HG02642 (cell line): ENCODE data around the gene SRD5A1.

Source experiments
- ATAC-seq: cut with Tn5 transposase; IDR thresholded peaks from one replicate; pipeline ENCODE4 v1.9.1; 2021; ENCODE audit warnings: mild to moderate bottlenecking; ENCODE audit not compliant: unreplicated experiment, poor library complexity

Gene SRD5A1

DNA sequence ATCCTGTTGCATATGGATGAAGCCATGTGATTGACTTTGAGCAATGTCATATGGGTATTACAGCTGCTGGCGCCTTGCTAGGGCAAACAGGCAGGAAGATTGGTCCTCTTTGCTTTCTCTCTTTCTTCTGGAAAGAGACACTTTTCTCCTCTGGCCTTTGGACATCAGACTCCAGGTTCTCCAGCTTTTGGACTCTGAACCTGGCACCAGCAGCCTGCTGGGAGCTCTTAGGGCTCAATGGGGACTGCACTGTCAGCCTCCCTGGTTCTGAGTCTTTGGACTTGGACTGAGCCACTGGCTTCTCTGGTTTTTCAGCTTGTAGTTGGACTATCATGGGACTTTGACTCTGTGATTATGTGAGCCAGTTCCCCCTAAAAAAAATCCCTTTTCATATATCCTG is 45.1 kb downstream of the SRD5A1 start:
- no peak for ATAC-seq

DNA sequence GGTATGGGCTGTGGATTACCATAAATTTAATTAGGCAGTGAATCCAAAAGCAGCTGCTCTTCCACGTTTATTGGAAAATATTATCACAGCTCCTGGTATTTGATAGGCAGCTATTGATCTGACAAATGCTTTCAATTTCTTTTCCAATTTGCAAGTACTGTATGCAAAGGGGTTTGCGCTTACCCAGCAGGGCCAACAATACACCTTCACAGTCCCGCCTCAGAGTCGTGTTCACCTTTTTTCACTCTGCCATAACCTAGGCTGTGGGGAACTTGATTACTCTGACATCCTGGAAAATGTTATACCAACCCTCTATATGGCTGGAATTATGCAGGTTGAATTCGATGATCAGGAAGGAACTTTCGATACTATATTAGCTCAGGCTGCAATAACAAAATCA is 47.7 kb downstream of the SRD5A1 start:
- ATAC-seq: no peak

- no peak for ATAC-seq
Measured at GRCh38 chr5:6681682-6682081, 48.4 kb downstream of the SRD5A1 start.

GRCh38 chr5:6682239-6682638 is 49.0 kb downstream of the SRD5A1 start:
- no peak for ATAC-seq

GRCh38 chr5:6683241-6683640 is 50.0 kb downstream of the SRD5A1 start:
- ATAC-seq: no peak

GRCh38 chr5:6684075-6684474 is 50.8 kb downstream of the SRD5A1 start:
- ATAC-seq: no peak

GRCh38 chr5:6686501-6686900 is 53.3 kb downstream of the SRD5A1 start:
- ATAC-seq: no peak

- no peak for ATAC-seq
Measured at GRCh38 chr5:6686915-6687409, 53.7 kb downstream of the SRD5A1 start.

DNA sequence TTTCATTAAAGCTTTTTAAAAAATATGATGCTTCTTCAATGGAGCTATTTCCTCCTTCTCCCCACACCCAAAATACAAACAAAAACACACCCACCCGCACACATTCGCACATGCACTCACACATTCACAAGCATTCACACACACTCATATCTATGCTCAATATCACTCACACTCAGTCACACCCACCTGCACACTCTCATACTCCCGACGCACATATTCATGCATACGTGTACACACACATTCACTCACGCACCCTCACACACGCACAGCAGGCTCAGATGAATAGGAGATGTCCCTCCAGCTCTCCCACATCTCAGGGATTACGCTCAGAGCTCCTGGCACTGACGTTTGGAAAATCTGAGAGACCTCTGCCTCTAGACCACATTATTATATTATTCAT is 54.3 kb downstream of the SRD5A1 start:
- no peak for ATAC-seq

DNA sequence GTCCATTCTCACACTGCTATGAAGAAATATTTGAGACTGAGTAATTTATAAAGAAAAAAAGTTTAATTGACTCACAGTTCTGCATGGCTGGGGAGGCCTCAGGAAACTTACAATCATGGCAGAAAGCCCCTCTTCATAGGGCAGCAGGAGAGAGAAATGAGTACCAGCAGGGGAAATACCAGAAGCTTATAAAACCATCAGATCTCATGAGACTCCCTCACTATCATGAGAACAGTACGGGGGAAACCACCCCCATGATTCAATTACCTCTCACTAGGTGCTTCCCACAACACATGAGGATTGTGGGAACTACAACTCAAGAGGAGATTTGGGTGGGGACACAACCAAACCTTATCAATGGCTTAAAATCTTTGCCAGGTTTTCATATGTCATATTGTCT is 59.7 kb downstream of the SRD5A1 start:
- no peak for ATAC-seq

GRCh38 chr5:6698696-6699095 is 65.5 kb downstream of the SRD5A1 start:
- ATAC-seq: no peak

- ATAC-seq: no peak
Measured at GRCh38 chr5:6699357-6699756, 66.1 kb downstream of the SRD5A1 start.

DNA sequence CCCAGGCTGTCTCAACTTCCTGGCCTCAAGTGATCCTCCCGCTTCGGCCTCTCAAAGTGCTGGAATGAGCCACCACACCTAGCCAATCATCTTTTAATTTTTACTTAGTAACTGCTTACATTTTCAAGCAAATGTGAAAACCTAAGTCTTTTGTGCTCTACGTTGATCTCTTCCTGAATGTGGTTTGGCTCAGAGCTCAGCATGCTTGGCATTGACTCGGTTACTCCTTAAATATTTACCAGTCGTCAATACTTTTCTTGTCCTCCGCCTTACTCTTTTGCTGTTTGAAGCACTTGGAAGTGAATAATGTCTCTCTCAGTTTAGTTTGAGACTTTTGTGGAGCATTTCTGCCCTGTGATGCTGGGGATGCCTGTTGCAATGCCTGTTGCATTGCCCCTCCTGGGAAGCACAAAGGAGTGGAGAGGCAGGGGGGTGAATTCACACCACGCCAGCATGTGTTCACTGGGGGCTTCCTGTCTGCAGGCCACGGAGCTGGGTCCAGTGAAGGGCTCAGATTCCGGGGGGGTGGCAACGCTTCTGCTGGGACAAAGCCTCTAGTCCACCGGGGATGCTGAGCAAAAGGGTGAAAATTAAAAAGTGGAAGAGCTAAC is 66.9 kb downstream of the SRD5A1 start:
- no peak for ATAC-seq

DNA sequence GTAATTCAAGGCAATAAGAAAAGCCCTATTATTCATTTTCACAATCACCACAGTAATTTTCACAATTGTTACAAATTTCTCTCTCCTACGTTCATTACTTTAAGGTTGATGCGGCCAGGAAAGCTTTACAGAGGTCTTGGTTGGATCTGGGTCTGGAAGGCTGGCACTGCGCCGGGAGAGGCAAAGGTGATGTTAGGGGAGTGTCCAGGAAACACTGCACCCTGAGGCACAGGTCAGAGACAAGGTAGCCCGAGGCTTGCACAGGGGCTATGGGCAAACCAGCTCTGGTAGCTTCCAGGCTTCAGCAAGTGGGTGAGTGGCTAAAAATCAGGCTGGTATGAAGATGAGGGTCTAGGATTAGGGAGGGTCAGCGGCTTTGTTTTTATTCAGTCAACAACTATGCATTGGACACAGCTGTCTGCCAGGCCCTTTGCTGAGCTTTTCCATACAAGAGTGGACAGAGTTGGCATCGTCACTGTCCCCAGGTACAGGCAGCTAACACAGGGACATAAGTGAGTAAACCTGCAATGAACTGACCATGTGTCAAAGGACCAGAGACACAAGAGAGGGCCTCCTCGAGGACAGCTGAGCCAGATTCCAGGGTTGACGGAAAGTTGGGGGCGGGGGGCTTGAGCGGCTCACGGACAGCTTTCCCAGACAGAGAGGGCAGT is 67.6 kb downstream of the SRD5A1 start:
- ATAC-seq: no peak

DNA sequence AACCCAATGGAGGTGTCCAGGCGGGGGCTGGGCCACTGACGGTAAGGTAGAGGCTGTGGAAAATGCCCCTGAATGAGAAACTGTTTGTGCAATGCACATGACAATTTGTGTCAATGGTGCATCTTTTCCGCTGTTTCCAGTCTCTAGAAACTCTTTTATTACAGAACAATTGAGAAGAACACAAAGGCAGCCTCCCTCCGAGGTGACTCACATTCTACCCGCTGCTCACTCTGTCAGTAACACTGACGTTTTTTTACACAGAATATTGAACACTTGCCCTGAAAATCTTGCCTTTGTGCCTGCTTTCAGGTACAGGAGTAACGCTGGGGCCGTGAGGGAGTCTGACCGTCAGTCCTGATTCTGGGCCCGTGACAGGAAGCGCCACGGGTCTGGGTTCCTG is 68.3 kb downstream of the SRD5A1 start:
- no peak for ATAC-seq

GRCh38 chr5:6702633-6703032 is 69.4 kb downstream of the SRD5A1 start:
- no peak for ATAC-seq

GRCh38 chr5:6703806-6704205 is 70.6 kb downstream of the SRD5A1 start:
- no peak for ATAC-seq

DNA sequence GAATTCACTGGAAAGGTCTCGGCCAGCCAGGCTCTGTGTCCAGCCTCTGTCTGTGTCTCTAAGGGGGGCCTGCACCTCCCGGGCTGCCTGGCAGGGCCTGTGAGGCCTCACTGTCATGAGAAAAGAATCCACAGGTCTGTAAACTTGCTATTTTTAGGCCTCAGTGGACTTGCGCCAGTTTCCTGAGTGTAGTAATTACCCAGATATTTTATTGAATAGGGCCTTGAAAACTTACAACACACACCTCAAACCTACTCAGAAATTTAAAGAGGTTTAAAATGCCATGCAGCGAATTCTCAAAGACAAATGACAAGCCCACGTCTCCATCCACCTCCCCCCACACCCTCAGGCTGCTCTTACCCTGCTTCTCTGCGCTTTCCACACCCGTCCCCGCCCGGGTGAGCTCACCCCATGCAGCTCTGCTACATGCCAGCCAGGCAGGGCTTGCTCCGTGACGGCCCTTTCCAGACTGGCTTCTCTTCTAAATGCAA is 71.2 kb downstream of the SRD5A1 start:
- ATAC-seq: no peak

DNA sequence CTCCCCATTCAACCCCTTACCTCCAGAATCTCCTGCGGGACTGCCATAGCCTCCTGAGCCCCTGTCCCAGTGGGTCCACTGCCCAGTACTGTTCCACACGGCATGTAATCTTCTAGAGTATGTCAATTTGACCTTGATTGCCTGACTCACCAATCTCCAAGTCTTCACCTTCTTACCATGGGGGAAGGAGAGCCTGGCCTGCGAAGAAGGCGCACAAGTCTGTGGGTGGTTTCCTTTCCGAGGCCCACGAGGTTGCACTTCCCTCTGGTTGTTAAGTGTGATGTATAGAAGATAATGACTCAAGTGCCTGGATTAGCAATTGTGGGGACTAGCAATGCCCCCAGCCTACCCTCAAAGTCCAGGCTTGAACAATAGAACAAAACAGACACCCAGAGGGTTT is 71.8 kb downstream of the SRD5A1 start:
- ATAC-seq: peak; percentile 62

DNA sequence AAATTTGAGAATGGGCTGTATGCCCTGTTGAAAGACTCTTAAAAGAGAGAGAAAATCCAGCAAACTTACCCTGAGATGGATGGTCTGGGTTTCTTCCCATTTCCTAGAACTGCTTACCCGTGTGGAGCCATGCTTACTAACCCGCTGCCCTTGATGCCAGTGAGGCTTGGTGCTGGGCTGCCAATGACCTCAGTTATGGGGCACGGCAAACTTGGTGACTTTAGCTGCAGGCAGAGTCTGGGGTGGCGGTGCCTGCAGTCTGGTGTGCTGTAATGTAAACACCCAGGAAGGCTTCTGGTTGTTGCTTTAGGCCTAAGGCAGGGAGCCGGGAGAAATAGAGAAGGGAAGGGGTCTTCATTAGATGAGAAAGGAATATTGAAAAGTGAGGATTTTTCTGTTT is 72.7 kb downstream of the SRD5A1 start:
- no peak for ATAC-seq

GRCh38 chr5:6707852-6708251 is 74.6 kb downstream of the SRD5A1 start:
- no peak for ATAC-seq

DNA sequence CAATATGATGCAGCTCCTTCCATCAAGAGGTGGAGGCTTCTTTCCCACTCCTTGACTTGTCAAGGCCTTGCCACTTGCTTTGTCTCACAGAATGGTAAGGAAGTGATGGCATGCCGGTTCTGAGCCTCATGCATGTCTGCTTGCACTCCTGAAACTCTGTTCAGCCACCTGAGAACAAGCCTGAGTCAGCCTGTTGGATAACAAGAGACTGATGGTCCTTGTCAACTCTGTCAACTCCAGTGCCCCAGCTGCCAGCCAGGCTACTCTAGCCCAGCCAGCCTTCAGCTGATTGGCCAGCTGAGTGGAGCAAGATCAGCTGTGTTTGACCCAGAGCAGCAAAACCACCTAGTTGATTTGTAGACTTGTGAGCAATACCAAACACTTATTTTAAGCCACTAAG is 75.6 kb downstream of the SRD5A1 start:
- ATAC-seq: no peak
